H1 (cell line): ENCODE results near the gene EXOSC5. TPM values are rescaled to one million over a fixed set of nuclear protein-coding genes. Genes with fewer than 3 reads are reported as not detected.

ENCODE experiments used
- NANOG ChIP-seq: IDR thresholded peaks from 2 replicates; pipeline ENCODE4 v1.6.1; 2011; ENCODE audit warnings: low read length, low read depth, mild to moderate bottlenecking, inconsistent platforms; ENCODE audit not compliant: insufficient read depth, poor library complexity, severe bottlenecking
- polyA plus RNA-seq, 7 experiments: library from polyadenylated mRNA; depleted of rRNA in 3 of 7; stranded (reverse) in 5 of 7; unstranded in 2 of 7; fragments of >200 nt in 5 of 7; fragments of 200-250 nt in 2 of 7; gene quantifications; 1 replicate in 5 of 7; 2 replicates in 1 of 7; 4 replicates in 1 of 7; pipeline versions ENCODE4 v1.2.1 to v1.2.3, GENCODE V29; 2011 to 2013; ENCODE audit warnings: missing spikeins in 2 of 7, mixed read lengths in 2 of 7
- total RNA-seq: library from RNA; stranded (reverse); fragmentation: NEBNext Ultra II Directional; extraction: Animal tissue kit (Norgen Biotek cat#: 25700); gene quantifications from 2 replicates; pipeline ENCODE4 v1.2.1, GENCODE V29; 2021

The EXOSC5 gene
- total and polyA plus RNA-seq, 2 of the 8 experiments (the other 6 are each of a cell fraction or from before 2014, with no cell fraction given) = 56.2 to 92.8 TPM

DNA sequence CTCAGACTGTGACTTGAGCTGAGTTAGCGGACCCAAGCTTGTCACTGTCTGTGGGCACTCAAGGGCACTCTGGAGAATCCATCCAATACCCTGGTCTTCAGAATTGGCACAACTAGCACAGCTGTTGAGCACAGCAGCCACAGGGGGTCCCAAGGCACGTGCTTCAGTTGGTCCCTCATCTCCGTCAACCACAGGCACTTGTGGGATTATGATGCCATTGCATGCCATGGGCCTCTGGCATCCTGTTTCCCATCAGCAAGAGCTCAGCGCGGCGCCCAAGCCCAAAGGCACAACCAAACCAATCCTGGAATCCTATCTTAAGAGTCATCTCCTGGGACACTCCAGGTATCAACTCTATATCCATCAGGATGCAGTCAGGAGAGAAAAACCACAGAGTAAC, 33.8 kb upstream of the EXOSC5 start (continued):
- TF ChIP-seq NANOG = no peak
